Hepatocyte (in vitro differentiated cells): Measurements from ENCODE around the gene ATXN3.
"Not testable (repeated sequence)": the region's sequence is repeated elsewhere in the genome, so short reads cannot be mapped to it uniquely, and the experiment has no call there.

Experiments
- CTCF ChIP-seq: fragments of 200-600 bp; sonication (generic); IDR thresholded peaks from 2 replicates; pipeline ENCODE4 v1.5.1; 2016; ENCODE audit warnings: antibody characterized with exemption, mild to moderate bottlenecking; ENCODE audit not compliant: poor library complexity
- EZH2phosphoT487 ChIP-seq: fragments of 200-600 bp; sonication (generic); IDR thresholded peaks from one replicate; pipeline ENCODE4 v1.6.1; 2018; ENCODE audit warnings: antibody characterized with exemption, mild to moderate bottlenecking, low read depth, moderate library complexity; ENCODE audit not compliant: unreplicated experiment, severe bottlenecking

GRCh38 chr14:92049221-92049620 is 57.2 kb downstream of the ATXN3 start:
- TF ChIP-seq CTCF, EZH2phosphoT487: not testable (repeated sequence)
